Neutrophil (primary cell): ENCODE measurements around the gene DCDC2C.

Source experiments
- H3K27ac ChIP-seq: fragments of 200-600 bp; sonication (generic); 2 replicates; pipeline ENCODE4 v1.5.1; 2016; ENCODE audit warnings: mild to moderate bottlenecking, moderate library complexity
- H3K27me3 ChIP-seq: fragments of 200-600 bp; sonication (generic); 2 replicates; pipeline ENCODE4 v1.6.0; 2016; ENCODE audit warnings: mild to moderate bottlenecking
- H3K36me3 ChIP-seq: fragments of 200-600 bp; sonication (generic); 2 replicates; pipeline ENCODE4 v1.5.1; 2017
- H3K4me1 ChIP-seq, 2 experiments: fragments of 200-600 bp in 1 of 2; sonication (generic) in 1 of 2; 1 replicate in 1 of 2; 2 replicates in 1 of 2; pipeline versions ENCODE4 v1.5.1 to v1.6.1; 2013 to 2016; ENCODE audit warnings: low read depth in 1 of 2, low read length in 1 of 2, mild to moderate bottlenecking in 1 of 2, moderate library complexity in 1 of 2; ENCODE audit not compliant: control insufficient read depth in 1 of 2, insufficient read depth in 1 of 2
- H3K4me3 ChIP-seq, 2 experiments: fragments of 200-600 bp in 1 of 2; sonication (generic) in 1 of 2; 1 replicate in 1 of 2; 2 replicates in 1 of 2; pipeline ENCODE4 v1.5.1; 2013 to 2016; ENCODE audit warnings: low read depth in 1 of 2, low read length in 1 of 2, mild to moderate bottlenecking in 1 of 2, moderate library complexity in 1 of 2
- H3K9me3 ChIP-seq: fragments of 200-600 bp; sonication (generic); 2 replicates; pipeline ENCODE4 v1.5.1; 2016
- TF ChIP-seq, protein P1 (sequence below): fragments of 200-600 bp; sonication (generic); IDR thresholded peaks from 2 replicates; pipeline ENCODE4 v1.5.1; 2016; ENCODE audit warnings: antibody characterized with exemption

The DCDC2C gene

GRCh38 chr2:3725002-3725401 is 21.6 kb downstream of the DCDC2C start:
- no peak overlapping the region for H3K4me3 ChIP-seq
- no peaks in the 10 kb centered on the region for H3K27me3 ChIP-seq
- no peak overlapping the region for H3K27ac ChIP-seq
- no peaks in the 10 kb centered on the region for H3K4me1 ChIP-seq
- TF ChIP-seq, protein P1, sequence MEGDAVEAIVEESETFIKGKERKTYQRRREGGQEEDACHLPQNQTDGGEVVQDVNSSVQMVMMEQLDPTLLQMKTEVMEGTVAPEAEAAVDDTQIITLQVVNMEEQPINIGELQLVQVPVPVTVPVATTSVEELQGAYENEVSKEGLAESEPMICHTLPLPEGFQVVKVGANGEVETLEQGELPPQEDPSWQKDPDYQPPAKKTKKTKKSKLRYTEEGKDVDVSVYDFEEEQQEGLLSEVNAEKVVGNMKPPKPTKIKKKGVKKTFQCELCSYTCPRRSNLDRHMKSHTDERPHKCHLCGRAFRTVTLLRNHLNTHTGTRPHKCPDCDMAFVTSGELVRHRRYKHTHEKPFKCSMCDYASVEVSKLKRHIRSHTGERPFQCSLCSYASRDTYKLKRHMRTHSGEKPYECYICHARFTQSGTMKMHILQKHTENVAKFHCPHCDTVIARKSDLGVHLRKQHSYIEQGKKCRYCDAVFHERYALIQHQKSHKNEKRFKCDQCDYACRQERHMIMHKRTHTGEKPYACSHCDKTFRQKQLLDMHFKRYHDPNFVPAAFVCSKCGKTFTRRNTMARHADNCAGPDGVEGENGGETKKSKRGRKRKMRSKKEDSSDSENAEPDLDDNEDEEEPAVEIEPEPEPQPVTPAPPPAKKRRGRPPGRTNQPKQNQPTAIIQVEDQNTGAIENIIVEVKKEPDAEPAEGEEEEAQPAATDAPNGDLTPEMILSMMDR = no peak
- no peaks in the 10 kb centered on the region for H3K36me3 ChIP-seq
- H3K9me3 ChIP-seq = no peaks in the 10 kb centered on the region

- Histone ChIP-seq H3K27ac (no peak overlapping the region), H3K4me1 (no peaks in the 10 kb centered on the region), H3K36me3 (no peaks in the 10 kb centered on the region), H3K27me3 (no peaks in the 10 kb centered on the region), H3K4me3 (no peak overlapping the region), H3K9me3 (no peaks in the 10 kb centered on the region)
- TF ChIP-seq, protein P1 = no peak
These were observed 22.3 kb downstream of the DCDC2C start for GRCh38 chr2:3725458-3726250.

DNA sequence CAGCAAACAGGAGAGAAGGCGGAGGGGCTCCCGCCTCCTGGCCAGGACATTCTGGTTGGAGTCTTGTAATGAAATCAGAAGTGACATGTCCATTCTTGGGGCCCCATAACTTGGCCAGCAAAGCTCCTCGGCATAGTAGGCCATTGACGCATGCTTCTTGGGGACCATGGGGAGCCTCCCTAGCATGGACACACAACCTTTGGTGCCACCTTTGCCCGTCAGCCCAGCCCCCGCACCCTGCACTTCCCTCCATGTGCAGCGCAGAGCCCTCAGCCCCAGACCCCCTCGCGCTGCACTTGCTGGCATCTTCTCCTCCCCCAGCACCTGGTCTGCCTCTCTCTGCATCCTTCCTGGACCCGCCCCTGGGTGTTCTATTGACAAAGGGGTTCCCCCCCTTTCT is 23.1 kb downstream of the DCDC2C start:
- TF ChIP-seq, protein P1 = no peak
- Histone ChIP-seq H3K36me3 (no peaks in the 10 kb centered on the region), H3K4me1 (no peaks in the 10 kb centered on the region), H3K9me3 (no peaks in the 10 kb centered on the region), H3K27me3 (no peaks in the 10 kb centered on the region), H3K27ac (no peak overlapping the region), H3K4me3 (no peak overlapping the region)

- Histone ChIP-seq H3K27ac (no peak overlapping the region), H3K4me3 (no peak overlapping the region), H3K9me3 (no peaks in the 10 kb centered on the region), H3K36me3 (no peaks in the 10 kb centered on the region), H3K27me3 (no peaks in the 10 kb centered on the region), H3K4me1 (no peaks in the 10 kb centered on the region)
- TF ChIP-seq, protein P1 = no peak
These were observed 24.1 kb downstream of the DCDC2C start for GRCh38 chr2:3727397-3728045.

DNA sequence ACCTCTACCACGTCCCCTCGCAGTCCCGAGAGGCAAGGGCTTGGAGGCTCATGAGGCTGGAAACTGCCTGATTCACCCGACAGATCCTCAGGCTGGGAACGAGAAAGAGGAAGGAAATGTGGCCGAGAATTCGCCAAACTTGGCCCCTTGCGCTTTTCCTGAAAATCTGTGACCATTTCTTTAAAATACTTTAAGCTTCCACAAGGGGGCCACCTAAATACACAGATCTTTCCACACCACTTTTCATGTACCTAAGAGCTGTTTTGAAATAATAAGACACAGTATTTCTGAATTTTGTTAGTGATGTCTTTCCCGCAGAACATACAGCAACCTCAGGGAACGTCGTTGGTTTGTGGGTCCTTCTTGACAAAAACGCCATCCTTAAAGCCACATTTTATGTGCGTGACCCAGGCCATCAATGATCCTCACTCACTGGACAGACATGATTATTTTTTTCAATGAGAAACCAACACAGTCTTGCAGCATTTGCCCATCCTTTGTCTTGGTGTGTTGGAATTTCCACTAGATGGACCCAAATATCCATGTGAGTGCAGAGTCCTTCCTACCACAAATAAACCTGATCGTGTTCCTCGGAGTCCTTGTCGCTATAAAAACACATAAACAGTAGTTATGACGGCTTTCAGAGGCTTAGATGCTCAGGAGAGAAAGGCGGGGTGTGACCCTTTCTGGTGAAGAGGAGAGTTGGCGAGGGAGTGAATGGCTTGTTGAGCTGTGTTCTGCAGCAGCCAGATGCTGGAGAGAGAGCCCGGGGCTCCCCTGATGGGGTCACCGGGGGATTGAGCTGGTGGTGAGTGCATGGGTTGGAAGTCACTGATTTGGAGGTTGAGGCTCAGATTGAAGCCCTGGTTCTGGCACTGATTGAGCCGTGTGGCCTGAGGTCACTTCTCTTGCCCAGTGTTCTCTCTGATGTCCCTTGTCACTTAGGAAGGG is 25.0 kb downstream of the DCDC2C start:
- Histone ChIP-seq H3K36me3 (no peaks in the 10 kb centered on the region), H3K27ac (no peak overlapping the region), H3K4me3 (no peak overlapping the region), H3K9me3 (no peaks in the 10 kb centered on the region), H3K27me3 (no peaks in the 10 kb centered on the region), H3K4me1 (no peaks in the 10 kb centered on the region)
- TF ChIP-seq, protein P1 = no peak
